Testis (tissue), 3 donors: ENCODE measurements around the gene SLC24A1. TPM values are rescaled to one million over a fixed set of nuclear protein-coding genes. Genes with fewer than 3 reads are reported as not detected.

ENCODE experiments used
- DNase-seq: peaks from one replicate; pipeline ENCODE4 v3.0.0-alpha.2; 2019
- H3K27ac ChIP-seq, 2 donors: fragments of 200-600 bp; sonication (generic); one replicate each; pipeline ENCODE4 v1.5.1; 2019
- H3K27me3 ChIP-seq: fragments of 200-600 bp; sonication (generic); one replicate; pipeline ENCODE4 v1.5.1; 2019
- H3K36me3 ChIP-seq: fragments of 200-600 bp; sonication (generic); one replicate; pipeline ENCODE4 v1.5.1; 2017; ENCODE audit warnings: low read depth; ENCODE audit errors: missing control alignments
- H3K4me1 ChIP-seq: fragments of 200-600 bp; sonication (generic); one replicate; pipeline ENCODE4 v1.5.1; 2019
- H3K4me3 ChIP-seq, 2 donors: fragments of 200-600 bp; sonication (generic); one replicate each; pipeline ENCODE4 v1.5.1; 2017 to 2019
- H3K9me3 ChIP-seq: fragments of 200-600 bp; sonication (generic); one replicate; pipeline ENCODE4 v1.5.1; 2017
- POLR2A ChIP-seq: fragments of 450-650 bp; IDR thresholded peaks from one replicate; pipeline ENCODE4 v1.6.1; 2017; ENCODE audit warnings: antibody characterized with exemption, mild to moderate bottlenecking, moderate library complexity
- WGBS, 2 donors: methylation state at CpG; one replicate each; pipeline ENCODE4 v1.1.5; 2018; 5-methylcytosine and 5-hydroxymethylcytosine counted together
- intact Hi-C: fragments of 100-400 bp; cut with DNase I; formaldehyde crosslinking; loops from one replicate; pipeline ENCODE4 v1.15.1; 2023; ENCODE audit warnings: low total_unique reads
- polyA plus RNA-seq: library from polyadenylated mRNA; stranded (reverse); fragments of 350-450 nt; fragmentation: Illumina TruSeq; extraction: RNeasy Lipid Tissue Mini Kit (QIAGEN cat#74804); gene quantifications from one replicate; pipeline ENCODE4 v1.2.3, GENCODE V29; 2014; ENCODE audit warnings: low read depth, low replicate concordance; ENCODE audit not compliant: insufficient read depth
- small RNA-seq, 2 donors: library from RNA; depleted of rRNA; stranded (forward); fragments of <200 nt; gene quantifications; one replicate each; pipeline ENCODE3, GENCODE V24; 2016
- total RNA-seq, 2 donors: library from RNA; depleted of rRNA; stranded (reverse); fragments of >200 nt; gene quantifications; one replicate each; pipeline ENCODE4 v1.2.3, GENCODE V29; 2016
- TF ChIP-seq, protein P1 (sequence below), 3 experiments: fragments of 450-650 bp in 2 of 3; fragments of 200-600 bp in 1 of 3; sonication (generic) in 1 of 3; IDR thresholded peaks; one replicate each; pipeline ENCODE4 v1.5.1; 2016 to 2019; ENCODE audit warnings: antibody characterized with exemption in 3 of 3, mild to moderate bottlenecking in 2 of 3, moderate library complexity in 1 of 3

SLC24A1 gene
- total and polyA plus RNA-seq, 3 donors from 2014 or later = 13.4 to 24.3 (median 16.9) TPM

DNA sequence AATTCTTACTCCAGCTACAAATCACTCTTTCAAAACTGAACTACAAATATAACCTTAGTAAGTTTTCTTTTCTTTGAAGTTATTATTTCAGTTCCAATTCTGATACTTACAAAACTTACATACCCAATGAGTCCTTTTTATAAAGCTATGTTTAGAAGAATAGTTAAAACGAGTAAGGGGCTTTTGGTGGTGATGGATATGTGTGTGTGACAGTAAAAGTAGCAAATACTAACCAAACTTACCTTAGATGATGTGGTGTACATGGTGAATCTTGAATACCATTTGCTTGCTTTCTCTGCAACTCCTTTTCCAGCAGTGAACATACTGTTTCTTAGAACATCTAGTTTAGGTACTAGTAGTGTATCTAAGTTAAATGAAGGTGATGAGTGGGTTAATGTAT is 68.4 kb downstream of the SLC24A1 start:
- Histone ChIP-seq H3K27me3 (no peaks in the 10 kb centered on the region), H3K4me1 (no peaks in the 10 kb centered on the region), H3K9me3 (no peaks in the 10 kb centered on the region), H3K27ac (no peak overlapping the region), H3K4me3 (no peak overlapping the region), H3K36me3 (no peaks in the 10 kb centered on the region)
- WGBS, 2 donors = 93 to 98% methylated on average over 1 of the region's 1 CpG
- intact Hi-C loops = no loop called here
- no peak for TF ChIP-seq POLR2A
- TF ChIP-seq, protein P1, sequence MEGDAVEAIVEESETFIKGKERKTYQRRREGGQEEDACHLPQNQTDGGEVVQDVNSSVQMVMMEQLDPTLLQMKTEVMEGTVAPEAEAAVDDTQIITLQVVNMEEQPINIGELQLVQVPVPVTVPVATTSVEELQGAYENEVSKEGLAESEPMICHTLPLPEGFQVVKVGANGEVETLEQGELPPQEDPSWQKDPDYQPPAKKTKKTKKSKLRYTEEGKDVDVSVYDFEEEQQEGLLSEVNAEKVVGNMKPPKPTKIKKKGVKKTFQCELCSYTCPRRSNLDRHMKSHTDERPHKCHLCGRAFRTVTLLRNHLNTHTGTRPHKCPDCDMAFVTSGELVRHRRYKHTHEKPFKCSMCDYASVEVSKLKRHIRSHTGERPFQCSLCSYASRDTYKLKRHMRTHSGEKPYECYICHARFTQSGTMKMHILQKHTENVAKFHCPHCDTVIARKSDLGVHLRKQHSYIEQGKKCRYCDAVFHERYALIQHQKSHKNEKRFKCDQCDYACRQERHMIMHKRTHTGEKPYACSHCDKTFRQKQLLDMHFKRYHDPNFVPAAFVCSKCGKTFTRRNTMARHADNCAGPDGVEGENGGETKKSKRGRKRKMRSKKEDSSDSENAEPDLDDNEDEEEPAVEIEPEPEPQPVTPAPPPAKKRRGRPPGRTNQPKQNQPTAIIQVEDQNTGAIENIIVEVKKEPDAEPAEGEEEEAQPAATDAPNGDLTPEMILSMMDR (IDR thresholded peaks at IDR 0.05) = no peak
- no peak for DNase-seq

DNA sequence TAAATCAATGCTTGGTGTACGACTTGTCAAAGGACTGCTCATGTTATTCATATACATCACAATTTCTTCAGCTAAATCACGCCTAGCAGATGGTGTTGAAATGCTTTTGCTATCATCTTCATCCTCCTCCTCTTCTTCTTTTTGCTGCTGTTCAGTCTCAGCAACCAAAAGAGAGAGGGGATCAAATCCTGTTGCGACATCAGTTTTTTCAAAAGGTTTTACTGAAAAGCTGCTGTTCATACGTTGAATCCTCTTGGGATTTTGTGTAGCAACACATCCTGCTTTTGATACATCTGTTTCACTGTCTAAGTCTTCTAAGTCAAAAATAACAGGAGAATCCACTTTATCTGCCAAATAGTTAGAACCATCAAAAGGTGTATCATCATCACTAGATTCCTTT is 69.0 kb downstream of the SLC24A1 start:
- H3K4me3 ChIP-seq = no peak overlapping the region
- no peak for DNase-seq
- TF ChIP-seq POLR2A = no peak
- TF ChIP-seq, protein P1 (IDR thresholded peaks at IDR 0.05) = no peak
- WGBS, 2 donors = 91 to 94% methylated on average over 4 of the region's 4 CpGs
- H3K27me3 ChIP-seq = no peaks in the 10 kb centered on the region
- no peaks in the 10 kb centered on the region for H3K36me3 ChIP-seq
- H3K4me1 ChIP-seq = no peaks in the 10 kb centered on the region
- no peaks in the 10 kb centered on the region for H3K9me3 ChIP-seq
- intact Hi-C loops = no loop called here
- no peak overlapping the region for H3K27ac ChIP-seq

DNA sequence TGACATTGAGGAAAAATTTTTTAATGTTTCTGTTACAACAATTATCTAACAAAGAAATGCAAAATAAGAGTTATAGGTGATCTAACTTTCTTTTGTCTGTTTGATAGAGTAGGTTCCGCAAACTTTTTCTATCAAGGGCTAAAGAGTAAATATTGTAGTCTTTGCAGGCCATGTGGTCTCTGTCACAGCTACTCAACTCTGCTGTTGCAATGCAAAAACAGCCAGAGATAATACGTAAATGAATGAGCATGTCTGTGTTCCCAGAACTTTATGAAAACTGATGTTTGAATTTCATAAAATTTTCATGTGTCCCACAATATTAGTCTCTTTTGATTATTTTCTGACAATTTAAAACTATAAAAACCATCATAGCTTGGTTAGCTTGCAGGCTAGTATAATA is 73.3 kb downstream of the SLC24A1 start:
- Histone ChIP-seq H3K9me3 (no peaks in the 10 kb centered on the region), H3K27ac (no peak overlapping the region), H3K4me1 (no peaks in the 10 kb centered on the region), H3K4me3 (no peak overlapping the region), H3K27me3 (no peaks in the 10 kb centered on the region), H3K36me3 (no peaks in the 10 kb centered on the region)
- no peak for TF ChIP-seq POLR2A
- TF ChIP-seq, protein P1 (IDR thresholded peaks at IDR 0.05) = no peak
- WGBS, 2 donors = 88% methylated on average over 2 of the region's 2 CpGs
- DNase-seq = no peak
- intact Hi-C loops = no loop called here

Small RNAs within 50 kb of the gene (small RNA-seq; reads per million reads assigned to genes)
- 0 reads per million in 2 donors for gene SNORD13E

Other genes starting within 250 kb of the SLC24A1 start
- 1 to 10 TPM; 6.5 TPM for gene IGDCC3, start 243.9 kb upstream of the SLC24A1 start, total RNA-seq
- gene IGDCC3, start 243.9 kb upstream of the SLC24A1 start, polyA plus RNA-seq = 5.8 TPM
- gene IGDCC4, start 199.0 kb upstream of the SLC24A1 start, total RNA-seq = 1 to 10 TPM; 2.7 to 4.3 TPM
- gene IGDCC4, start 199.0 kb upstream of the SLC24A1 start, polyA plus RNA-seq = 3.3 TPM
- 10 to 100 TPM; 51.6 to 68.3 TPM for gene DPP8, start 104.2 kb upstream of the SLC24A1 start, total RNA-seq
- 64.4 TPM for gene DPP8, start 104.2 kb upstream of the SLC24A1 start, polyA plus RNA-seq
- gene HACD3, start 91.5 kb upstream of the SLC24A1 start, total RNA-seq = 10 to 100 TPM; 37.5 to 38.6 TPM
- 70.6 TPM for gene HACD3, start 91.5 kb upstream of the SLC24A1 start, polyA plus RNA-seq
- 10 to 100 TPM; 65.7 to 71.0 TPM for gene INTS14, start 10.8 kb upstream of the SLC24A1 start, total RNA-seq
- gene INTS14, start 10.8 kb upstream of the SLC24A1 start, polyA plus RNA-seq = 41.7 TPM
- gene DENND4A, start 170.4 kb downstream of the SLC24A1 start, total RNA-seq = 10 to 100 TPM; 63.4 to 65.7 TPM
- gene DENND4A, start 170.4 kb downstream of the SLC24A1 start, polyA plus RNA-seq = 16.5 TPM
- 100 to 1,000 TPM; 221 to 307 TPM for gene RAB11A, start 247.6 kb downstream of the SLC24A1 start, total RNA-seq
- 546 TPM for gene RAB11A, start 247.6 kb downstream of the SLC24A1 start, polyA plus RNA-seq